Fibroblast of villous mesenchyme (primary cell): Measurements from ENCODE around the gene PCP4. TPM values are rescaled to one million over a fixed set of nuclear protein-coding genes. Genes with fewer than 3 reads are reported as not detected.

Experiments used
- DNase-seq: peaks from one replicate; pipeline ENCODE4 v3.0.0-alpha.2; 2010; ENCODE audit warnings: low read depth
- H3K4me3 ChIP-seq: 2 replicates; pipeline ENCODE4 v1.5.1; 2011; ENCODE audit warnings: low read depth, mild to moderate bottlenecking, low read length
- total RNA-seq: library from RNA; depleted of rRNA; stranded (reverse); fragments of >200 nt; gene quantifications from 2 replicates; pipeline ENCODE4 v1.2.3, GENCODE V29; 2012
- TF ChIP-seq, protein P1 (sequence below): IDR thresholded peaks from 2 replicates; pipeline ENCODE4 v1.5.1; 2012; ENCODE audit warnings: low read depth, mild to moderate bottlenecking, low read length; ENCODE audit not compliant: insufficient read depth

The PCP4 gene
- total RNA-seq, 1 donor, result not detected

DNA sequence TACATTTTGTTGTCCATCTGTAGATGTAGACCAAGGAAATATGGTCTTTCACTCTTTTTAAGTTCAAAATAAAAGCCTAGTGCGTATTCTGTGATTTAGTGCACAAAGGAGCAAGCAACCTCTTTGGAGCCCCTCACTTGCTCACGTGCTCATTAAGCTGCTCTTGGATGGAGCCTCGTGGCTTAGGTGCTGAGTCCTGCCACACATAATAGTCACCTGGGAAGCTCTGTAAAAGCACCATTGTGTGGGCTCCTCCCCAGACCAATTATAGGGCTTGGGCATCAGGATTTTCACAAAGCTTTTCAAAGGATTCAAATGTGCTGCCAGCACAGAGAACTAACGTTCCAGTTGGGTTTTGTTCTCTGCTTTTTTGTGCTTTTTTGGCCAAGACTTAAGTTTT, 85.0 kb downstream of the PCP4 start:
- H3K4me3 ChIP-seq, result no peak overlapping the region
- TF ChIP-seq, protein P1, sequence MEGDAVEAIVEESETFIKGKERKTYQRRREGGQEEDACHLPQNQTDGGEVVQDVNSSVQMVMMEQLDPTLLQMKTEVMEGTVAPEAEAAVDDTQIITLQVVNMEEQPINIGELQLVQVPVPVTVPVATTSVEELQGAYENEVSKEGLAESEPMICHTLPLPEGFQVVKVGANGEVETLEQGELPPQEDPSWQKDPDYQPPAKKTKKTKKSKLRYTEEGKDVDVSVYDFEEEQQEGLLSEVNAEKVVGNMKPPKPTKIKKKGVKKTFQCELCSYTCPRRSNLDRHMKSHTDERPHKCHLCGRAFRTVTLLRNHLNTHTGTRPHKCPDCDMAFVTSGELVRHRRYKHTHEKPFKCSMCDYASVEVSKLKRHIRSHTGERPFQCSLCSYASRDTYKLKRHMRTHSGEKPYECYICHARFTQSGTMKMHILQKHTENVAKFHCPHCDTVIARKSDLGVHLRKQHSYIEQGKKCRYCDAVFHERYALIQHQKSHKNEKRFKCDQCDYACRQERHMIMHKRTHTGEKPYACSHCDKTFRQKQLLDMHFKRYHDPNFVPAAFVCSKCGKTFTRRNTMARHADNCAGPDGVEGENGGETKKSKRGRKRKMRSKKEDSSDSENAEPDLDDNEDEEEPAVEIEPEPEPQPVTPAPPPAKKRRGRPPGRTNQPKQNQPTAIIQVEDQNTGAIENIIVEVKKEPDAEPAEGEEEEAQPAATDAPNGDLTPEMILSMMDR, result no peak
- no peak for DNase-seq

DNA sequence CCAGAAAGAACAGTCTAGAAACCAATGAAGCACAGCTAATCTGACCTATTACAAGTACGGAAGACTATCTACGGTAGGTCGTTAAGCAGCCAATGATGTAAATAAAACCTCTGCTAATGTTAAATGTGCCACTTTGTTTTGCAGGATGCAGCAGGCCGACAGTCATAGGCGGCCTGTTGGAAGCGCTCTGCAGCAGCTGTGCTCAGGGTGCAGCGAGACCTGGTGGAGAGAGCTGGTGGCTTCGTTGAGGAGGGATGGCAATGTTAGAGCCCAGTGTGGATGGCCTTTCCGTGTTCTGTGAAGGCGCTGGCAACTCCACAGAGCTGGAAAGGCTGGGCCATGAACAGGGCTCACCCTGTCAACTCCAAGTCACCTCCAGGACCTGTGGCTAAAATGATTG, 87.3 kb downstream of the PCP4 start:
- no peak for DNase-seq
- TF ChIP-seq, protein P1, result no peak
- no peak overlapping the region for H3K4me3 ChIP-seq

DNA sequence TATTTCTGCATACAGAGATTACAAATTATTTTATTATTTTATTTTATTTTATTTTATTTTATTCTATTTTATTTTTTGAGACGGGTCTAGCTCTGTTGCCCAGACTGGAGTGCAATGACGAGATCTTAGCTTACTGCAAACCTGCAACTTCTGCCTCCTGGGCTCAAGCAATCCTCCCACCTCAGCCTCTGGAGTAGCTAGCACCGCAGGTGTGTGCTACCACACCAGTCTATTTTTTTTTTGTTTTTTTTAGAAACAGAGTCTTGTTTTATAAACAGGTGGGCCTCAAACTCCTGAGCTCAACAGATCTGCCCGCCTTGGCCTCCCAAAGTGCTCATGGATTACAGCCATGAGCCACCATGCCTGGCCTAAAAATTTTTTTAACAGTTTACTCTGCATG, 88.1 kb downstream of the PCP4 start:
- TF ChIP-seq, protein P1, result no peak
- H3K4me3 ChIP-seq, result no peak overlapping the region
- no peak for DNase-seq

DNA sequence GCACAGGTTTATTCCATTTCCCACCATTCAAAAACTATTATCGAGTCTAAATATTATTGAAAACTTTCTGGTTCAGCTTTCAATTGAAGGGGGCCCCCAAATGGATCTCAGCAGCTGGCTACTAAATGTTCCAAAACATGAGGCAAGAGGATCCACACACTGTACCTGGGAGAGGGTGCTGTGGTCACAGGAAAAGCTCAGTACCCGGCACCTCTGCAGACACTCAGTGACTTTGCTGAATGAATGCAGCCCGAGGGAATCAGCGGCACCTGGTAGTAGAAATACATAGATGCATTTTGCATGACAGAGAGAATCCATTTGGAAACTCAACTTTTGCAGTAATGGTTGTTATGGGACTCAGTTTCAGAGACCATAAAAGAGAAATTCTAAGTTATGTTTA, 89.3 kb downstream of the PCP4 start:
- no peak for DNase-seq
- TF ChIP-seq, protein P1, result no peak
- no peak overlapping the region for H3K4me3 ChIP-seq

DNA sequence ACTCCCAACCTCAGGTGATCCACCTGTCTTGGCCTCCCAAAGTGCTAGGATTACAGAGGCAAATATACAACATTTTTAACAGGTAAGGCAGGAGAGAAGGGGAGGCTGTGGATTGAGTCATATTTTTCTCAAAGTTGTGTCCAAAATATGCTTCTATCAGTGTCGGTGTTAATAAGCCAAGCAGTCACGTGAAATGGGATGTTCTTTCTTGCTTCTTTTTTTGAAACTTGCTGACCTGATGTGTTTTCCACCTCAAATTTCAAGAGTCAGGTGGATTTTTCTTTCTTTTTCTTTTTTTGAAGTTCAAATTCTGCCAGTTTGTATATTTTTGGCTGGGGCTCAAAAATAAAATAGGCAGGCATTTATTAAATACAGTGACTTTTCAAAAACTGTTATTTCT, 91.5 kb downstream of the PCP4 start:
- TF ChIP-seq, protein P1, result no peak
- no peak overlapping the region for H3K4me3 ChIP-seq
- DNase-seq, result no peak

DNA sequence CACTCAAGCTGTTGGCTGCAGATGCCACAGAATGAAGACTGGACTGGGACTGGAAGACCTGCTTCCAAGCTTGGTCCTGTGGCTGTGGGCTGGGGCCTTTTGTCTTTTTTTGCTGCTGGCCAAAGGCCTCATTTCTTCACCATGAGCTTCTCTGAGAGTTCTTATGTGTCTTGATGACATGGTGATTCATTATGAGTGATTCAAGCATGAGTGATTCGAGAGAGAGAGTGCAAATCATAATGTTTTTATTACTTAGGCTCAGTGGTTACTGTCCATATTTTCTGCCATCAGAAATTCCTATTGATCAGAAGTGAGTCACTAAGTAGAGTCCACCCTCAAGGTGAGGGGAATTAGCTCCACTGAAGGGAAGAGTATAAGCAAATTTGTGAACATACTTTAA, 94.0 kb downstream of the PCP4 start:
- no peak overlapping the region for H3K4me3 ChIP-seq
- DNase-seq, result no peak
- TF ChIP-seq, protein P1, result no peak

DNA sequence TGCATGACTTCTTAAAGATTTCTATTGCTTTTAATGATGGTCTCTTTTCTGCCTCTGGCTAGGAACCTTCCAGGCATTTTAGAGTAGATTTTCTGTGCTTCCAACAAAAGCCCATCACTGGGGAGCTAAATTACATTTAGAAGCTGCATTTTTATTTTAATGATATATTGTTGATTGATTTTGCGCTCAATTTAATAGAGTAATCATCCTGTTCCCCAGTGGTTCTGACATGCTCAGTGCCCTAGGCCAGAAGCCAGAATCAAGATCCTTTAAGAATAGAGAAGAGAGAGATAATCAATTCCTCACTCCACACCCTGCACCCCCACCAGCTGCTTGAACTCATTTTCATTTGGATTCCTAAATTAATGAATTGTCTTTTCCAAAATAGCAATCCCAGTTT, 97.8 kb downstream of the PCP4 start:
- no peak for DNase-seq
- TF ChIP-seq, protein P1, result no peak
- H3K4me3 ChIP-seq, result no peak overlapping the region
